ENCODE measurements around the gene EP400. TPM values are rescaled to one million over a fixed set of nuclear protein-coding genes. Genes with fewer than 3 reads are reported as not detected.
"Not testable (repeated sequence)": the region's sequence is repeated elsewhere in the genome, so short reads cannot be mapped to it uniquely, and the experiment has no call there.

The EP400 gene
- total and polyA plus RNA-seq, 2 of the 8 experiments (the other 6 are each of a cell fraction or from before 2014, with no cell fraction given): 13.1 to 69.7 TPM

- TF ChIP-seq RNF2 (IDR thresholded peaks at IDR 0.05; ENCODE audit: borderline replicate concordance, low read depth, low read length, missing control alignments, poor library complexity, severe bottlenecking): no peak
Observed at GRCh38 chr12:131950182-131950913, 606 bp downstream of the EP400 start (continued).

- H3K79me1 ChIP-seq (ENCODE audit: low read depth, low read length); H3K27me3 ChIP-seq (replicated peaks in 1 of 4; ENCODE audit: control insufficient read depth in 3 of 4, extremely low read depth in 1 of 4, insufficient read depth in 3 of 4, low read length in 3 of 4); H2BK5ac ChIP-seq (ENCODE audit: low read depth, low read length); DNase-seq (ENCODE audit: low read depth in 1 of 2, low spot score in 2 of 2); H3K9me3 ChIP-seq (ENCODE audit: insufficient read depth in 2 of 2, low read depth in 1 of 2, low read length in 1 of 2); H3K36me3 ChIP-seq (ENCODE audit: control insufficient read depth in 2 of 4, insufficient read depth in 4 of 4, low read length in 3 of 4); H2BK12ac ChIP-seq (ENCODE audit: low read depth, low read length); H2BK20ac ChIP-seq (ENCODE audit: low read length); H4K5ac ChIP-seq (ENCODE audit: insufficient read length, low read depth, low read length); H2BK15ac ChIP-seq (ENCODE audit: low read length); H2AK5ac ChIP-seq (ENCODE audit: low read depth, low read length); H3K18ac ChIP-seq (ENCODE audit: extremely low read depth, low read length); H3K4me1 ChIP-seq (replicated peaks in 1 of 4; ENCODE audit: control insufficient read depth in 3 of 4, insufficient read depth in 4 of 4, low read length in 3 of 4); H3K4me3 ChIP-seq (ENCODE audit: extremely low read depth in 1 of 4, insufficient read depth in 2 of 4, low read depth in 3 of 4, low read length in 4 of 4); FAIRE-seq; H3K56ac ChIP-seq (replicated peaks; ENCODE audit: insufficient read length, low read depth, low read length); H2BK120ac ChIP-seq (replicated peaks; ENCODE audit: low read depth, low read length); H3K9ac ChIP-seq (replicated peaks in 1 of 4; ENCODE audit: extremely low read depth in 1 of 4, low read depth in 3 of 4, low read length in 3 of 4); H3K14ac ChIP-seq (ENCODE audit: insufficient read length); H4K8ac ChIP-seq (ENCODE audit: extremely low read depth, insufficient read depth, low read length); H4K91ac ChIP-seq (replicated peaks; ENCODE audit: insufficient read length, low read length); H3K4me2 ChIP-seq (ENCODE audit: insufficient read depth in 1 of 2, low read depth in 2 of 2, low read length in 2 of 2); H2AFZ ChIP-seq (ENCODE audit: low read length); H3K23ac ChIP-seq (ENCODE audit: insufficient read length); H3K4ac ChIP-seq (replicated peaks; ENCODE audit: insufficient read length, low read depth, low read length); H3K23me2 ChIP-seq (ENCODE audit: low read depth, low read length); H3K27ac ChIP-seq (ENCODE audit: low read depth, low read length): not testable (repeated sequence)
- Histone ChIP-seq H4K20me1 (replicated peaks in 1 of 2; ENCODE audit: control insufficient read depth in 1 of 2, insufficient read depth in 2 of 2, low read length in 2 of 2) (peaks cover 2 to 10% of the 10 kb centered on the region in 2 experiments), H3K79me2 (ENCODE audit: control insufficient read depth in 1 of 2, insufficient read depth in 2 of 2, low read length in 2 of 2) (peaks cover 12 to 81% of the 10 kb centered on the region in 2 experiments; a peak in 3 of 4 replicates)
- ChIA-PET POLR2A (ENCODE audit: partially characterized antibody) (interaction anchor here (1.7 to 1.8 kb wide), 2 partner anchors 12 to 30 kb away, joined by 4 to 5 read pairs; no protein-coding TSS in a partner anchor), CTCF (ENCODE audit: partially characterized antibody) (interaction anchor here (1.6 kb wide), 1 partner anchor 48 kb away, joined by 7 read pairs; no protein-coding TSS in a partner anchor)
- WGBS, 2 experiments (ENCODE audit: extremely low coverage in 1 of 2, insufficient coverage in 1 of 2, insufficient read length in 1 of 2, insufficient replicate concordance in 2 of 2, low coverage in 1 of 2, low lambda C conversion rate in 2 of 2, missing lambda C conversion rate in 1 of 2): 93% methylated on average over 9 of the region's 9 CpGs; no CpG with 5 or more reads in 1 of the 2 experiments
Observed at GRCh38 chr12:131953810-131954209, 4.1 kb downstream of the EP400 start.

Measured in H1 (cell line).